COLO829 (cell line): ENCODE results near the gene OBSCN.

ENCODE experiments used
- DNase-seq: peaks from one replicate; pipeline ENCODE4 v3.0.0; 2012; ENCODE audit warnings: low spot score

Gene OBSCN

DNA sequence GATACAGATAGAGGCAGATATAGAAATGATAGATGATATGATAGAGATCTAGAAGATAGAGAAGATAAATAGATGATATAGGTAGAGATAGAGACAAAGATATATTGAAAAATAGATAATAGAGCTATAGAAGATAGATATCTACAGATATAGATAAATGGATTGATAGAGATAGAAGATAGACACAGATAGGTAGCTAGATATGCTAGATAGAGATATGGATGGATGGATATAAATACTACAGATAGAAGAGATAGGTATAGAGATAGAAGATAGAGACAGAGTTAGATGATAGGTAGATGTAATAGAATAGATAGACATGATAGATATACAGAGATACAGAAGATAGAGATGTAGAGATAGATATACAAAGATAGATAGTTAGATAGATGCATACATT lies 177.4 kb downstream of the OBSCN start:
- DNase-seq = no peak

DNA sequence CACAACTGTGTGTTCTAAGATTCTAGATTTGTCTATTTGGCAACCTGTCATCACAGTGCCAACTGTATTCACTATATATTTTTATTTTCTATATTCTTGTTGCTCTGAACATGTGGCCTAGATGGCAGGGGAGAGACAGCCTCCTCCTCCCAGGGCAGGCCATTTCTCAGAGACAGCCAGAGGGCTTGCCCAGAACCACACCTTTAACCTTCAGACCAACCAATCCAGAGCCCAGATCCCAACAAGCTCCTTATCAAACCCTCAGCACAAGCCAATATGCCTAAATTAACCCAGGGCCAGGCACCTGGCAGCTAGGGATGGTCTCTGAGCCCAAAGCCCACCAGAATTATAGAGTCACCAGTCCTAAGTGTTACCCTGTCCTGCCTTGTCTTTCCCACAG lies 179.5 kb downstream of the OBSCN start:
- DNase-seq = no peak

DNA sequence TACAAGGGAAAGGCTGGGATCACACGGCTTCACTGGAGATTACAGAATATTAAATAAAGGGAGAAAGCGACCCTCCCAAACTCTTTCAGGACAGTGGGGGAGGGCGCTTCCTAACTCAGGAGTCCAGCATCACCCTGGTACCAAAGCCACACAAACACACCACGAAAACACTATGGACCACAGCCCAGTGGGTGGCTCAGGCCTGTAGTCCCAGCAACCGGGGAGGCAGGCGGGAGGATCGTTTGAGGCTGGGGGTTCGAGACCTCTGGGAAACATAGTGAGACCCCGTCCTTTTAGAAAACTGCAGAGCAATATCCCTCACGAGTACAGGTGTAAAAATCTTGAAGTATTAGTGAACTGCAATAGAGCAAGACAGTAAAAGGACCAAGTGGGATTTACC lies 182.8 kb downstream of the OBSCN start:
- no peak for DNase-seq

DNA sequence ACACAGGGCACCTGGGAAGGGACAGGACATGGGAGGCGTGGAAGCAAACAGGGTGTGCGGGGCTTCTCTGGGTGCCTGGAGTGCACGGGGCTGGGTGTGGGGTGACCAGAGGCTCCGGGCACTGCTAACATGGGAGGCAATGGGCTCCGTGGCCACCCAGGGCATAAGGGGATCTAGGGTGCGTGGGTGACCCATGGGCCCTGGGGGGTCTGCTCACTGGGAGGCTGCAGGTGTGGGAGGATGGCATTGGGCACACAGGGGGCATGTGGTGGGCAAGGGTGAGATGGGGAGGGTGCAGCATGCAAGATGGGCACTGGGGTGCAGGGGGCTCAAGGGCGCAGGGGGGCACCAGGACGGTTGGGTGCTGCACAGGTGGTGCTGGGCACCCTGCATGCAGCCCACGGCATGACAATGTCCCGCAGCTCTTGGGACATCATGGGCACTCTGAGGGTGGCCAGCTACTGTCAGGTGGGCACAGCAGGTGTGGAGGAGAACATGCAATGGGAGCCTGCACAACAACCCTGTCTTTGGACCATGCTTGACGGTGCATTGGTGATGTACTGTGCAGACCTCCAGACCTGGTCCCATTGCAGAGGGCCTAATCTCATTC lies 183.7 kb downstream of the OBSCN start:
- no peak for DNase-seq

DNA sequence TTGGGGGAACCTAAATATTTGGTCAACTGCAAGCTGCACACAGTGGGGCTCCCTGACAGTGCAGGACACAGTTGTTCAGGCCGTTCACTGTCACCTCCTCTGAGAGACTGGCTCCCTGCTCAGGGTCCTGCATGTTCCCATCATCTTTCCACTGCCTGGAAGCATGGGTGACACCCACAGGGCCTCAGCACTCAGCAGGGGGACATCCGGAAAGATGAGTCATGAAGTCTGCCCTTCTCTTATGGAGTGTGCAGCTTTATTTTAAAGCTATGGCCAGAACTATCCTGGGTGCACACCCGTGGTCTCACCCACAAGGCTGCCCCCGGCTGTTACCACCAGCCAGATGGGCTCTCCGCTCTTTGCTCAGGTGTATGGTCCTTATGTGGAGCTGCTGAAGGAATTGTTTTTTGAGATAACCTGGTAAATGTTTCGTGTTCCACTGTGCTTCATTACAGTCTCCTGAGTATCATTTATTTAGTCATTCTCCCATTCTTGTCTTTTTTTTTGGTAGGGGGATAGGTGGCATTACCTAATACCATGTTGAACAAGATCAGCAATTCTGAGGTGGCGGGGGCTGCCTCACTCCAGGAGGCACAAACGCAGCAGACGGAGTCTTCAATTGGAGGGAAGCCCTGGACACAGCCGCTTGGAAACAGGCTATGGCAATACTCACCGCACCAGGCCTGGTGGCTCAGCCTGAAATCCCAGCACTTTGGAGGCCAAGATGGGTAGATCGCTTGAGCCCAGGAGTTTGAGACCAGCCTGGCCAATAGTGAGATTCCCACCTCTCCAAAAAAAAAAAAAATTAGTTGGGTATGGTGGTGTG lies 184.5 kb downstream of the OBSCN start:
- DNase-seq = no peak

DNA sequence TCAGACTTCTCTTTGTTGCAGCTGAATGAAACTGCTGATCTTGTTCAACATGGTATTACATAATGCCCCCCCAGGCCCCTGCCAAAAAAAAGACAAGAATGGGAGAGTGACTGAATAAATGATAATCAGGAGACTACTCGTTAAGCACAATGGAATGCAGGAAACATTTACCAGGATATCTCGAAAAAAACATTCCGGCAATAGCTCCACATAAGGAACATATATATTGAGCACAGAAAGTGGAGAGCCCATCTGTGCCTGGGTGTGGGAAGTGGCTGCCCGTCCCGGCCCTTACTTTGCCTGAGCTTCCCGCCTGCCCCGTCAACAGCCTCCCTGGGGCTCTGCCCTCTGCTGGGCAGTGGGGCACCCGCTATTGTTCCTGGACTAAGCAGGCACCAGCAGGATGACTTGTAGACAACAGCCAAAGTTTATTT lies 185.4 kb downstream of the OBSCN start:
- DNase-seq = no peak

DNA sequence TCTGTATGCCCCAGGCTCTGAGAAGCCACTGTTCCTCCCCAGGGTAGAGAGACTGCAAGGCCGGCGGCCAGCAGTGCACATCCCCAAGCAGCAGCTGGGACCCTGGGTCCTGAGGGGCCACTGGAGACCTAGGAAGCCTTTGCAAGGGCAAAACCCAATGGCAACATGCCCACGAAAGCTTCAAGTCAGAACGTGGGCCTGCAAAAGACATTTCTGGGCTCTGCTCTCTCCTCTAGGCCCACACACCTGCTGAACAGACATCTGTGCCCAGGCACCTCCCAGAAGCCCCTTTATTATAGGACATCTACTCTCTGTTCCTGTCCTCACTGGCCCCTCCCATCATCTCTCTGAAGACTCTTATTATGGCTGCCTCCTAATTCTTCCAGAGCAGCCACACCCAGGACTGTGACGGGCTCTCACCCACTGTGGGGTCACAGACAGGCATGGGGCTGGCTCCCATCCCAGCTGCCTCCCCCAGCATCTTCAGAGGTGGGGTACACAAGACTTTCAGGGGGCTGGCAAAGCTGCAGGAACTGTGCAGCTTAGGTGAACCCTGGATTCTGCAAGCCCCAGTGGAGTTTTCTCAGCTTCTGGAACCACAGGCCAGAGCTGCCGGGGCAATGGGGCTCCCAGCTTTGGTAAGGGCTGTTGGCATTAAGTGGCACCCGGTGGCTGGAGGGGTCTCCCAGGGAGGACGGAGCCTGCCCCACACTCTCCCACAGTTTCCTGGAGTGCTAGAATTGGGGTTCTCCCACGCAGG lies 186.1 kb downstream of the OBSCN start:
- no peak for DNase-seq

DNA sequence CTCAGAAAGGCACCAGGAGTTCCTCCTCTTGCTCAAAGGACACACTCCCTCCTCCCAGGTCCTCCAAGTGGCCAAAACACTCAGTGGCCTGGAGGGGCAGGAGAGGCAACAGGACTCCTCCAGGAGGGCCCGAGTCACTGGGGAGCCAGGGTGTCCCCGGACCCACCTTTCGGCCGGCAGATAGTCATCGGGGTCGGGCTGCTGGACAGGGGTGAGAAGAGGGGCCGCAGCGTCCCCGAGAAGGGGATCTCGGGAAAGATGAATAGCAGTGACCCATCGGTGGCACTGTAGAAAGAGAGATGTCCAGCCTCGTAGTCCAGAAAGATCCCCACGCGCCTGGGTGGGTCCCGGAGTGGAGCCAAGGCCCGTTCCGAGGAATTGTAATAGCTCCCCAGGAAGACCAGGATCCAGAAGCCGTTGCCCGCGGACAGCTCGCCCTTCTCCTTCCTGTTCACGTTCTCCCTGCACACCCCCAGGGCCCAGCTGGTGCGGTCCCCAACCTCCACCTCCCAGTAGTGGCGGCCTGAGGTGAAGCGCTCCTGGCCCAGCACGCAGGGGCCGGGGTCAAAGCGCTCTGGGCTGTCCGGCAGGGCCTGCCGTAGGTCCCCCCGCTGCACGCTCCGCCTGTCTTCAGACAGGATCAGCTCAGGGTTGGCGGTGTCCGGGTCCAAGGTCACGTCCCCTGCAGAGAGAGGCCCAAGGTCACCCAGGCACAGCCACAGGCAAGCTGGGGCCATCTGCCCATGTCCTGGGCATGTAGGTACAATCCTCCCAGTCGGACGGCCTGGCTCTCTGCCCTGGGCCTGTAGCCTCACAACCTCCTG lies 186.9 kb downstream of the OBSCN start:
- no peak for DNase-seq

DNA sequence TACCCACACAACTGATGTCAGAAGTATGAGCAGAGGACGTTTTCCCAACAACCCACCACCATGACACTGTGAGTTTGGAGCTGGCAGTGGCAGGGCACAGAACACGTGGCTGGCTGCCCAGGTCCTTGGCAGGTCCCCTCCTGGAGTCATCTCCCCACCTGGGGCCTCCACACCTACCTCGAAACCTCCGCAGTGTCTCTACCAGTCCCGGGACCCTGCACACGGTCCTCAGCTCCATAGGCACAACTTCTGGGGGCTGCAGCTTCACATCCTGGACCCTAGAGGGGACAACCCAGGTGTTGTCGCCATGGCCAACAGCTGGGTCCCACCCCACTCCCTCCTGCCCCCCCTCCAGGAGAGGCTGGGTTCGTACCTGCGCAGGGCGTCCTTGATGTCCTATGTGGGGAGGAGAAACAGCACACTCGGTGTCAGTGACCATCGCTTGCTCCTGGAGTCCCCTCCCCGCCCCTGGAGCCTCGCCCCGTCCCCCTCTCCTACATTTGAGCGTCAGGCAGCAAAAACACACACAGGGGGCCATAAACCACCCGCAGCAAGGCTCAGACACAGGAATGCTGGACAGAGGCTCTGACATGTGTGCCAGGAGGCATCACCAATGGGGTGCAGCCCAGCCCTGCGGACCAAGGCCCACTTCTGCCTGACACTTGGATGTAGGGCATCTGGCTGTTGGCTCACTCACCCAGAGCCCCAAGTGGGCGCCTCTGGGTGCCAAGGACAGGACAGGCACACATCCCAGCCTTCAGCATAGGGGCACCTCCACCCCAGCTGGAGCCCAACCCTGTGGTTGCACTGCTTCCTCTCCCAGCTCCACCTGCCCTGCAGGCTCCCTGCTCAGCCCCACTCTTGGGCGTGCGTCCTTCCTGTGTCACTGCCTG lies 189.2 kb downstream of the OBSCN start:
- DNase-seq = no peak

DNA sequence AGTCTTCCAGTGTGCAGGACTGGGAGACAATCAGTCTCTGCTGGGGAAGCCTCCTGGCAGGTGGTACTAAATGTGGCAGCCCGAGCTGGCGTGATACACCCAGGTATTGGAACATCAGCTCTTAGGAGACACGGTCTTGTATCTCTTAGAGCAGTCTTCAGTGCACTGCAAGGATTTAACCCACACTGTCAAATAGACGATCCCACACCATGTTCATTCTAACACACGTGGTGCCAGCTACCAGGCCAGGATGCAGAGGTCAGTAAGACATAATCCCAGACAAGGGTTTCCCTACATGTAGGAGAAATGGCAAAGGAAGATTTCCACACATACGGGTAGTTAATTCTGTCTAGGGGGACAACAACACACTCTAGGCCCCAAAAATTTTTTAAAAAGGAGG lies 190.1 kb downstream of the OBSCN start:
- no peak for DNase-seq

DNA sequence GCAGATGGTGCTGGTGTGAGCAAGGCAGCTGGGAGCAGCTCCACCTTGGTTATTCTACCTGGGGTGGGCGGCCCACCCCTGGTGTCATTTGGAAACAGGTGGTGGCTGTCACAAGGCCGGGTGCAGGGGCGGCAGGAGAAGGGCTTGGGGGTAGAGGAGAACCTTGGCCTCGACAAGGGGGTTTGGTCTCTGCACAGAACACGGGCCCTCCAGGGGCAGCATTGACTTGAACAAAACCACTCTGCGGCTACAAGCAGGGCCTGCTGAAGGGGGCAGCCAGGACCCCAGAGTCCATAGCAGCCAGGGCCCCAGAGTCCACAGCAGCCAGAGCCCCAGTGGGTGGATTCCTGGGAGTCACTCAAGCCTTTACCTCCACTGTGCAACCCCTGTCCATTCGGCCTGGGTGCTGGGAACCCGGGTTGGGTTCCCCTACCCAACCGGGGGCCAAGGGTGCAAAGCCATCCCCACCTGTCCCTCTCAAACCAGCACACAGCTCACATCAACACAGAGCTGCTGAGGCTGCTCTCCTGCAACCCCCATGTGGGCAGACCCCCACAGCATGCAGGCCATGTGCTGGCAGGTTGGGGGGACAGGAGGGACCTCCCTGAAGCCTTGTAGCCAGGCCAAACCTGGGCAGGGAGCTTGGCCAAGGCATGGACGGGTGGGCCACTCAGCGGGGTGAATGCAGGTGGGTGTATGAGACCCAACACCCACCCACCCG lies 191.1 kb downstream of the OBSCN start:
- no peak for DNase-seq

DNA sequence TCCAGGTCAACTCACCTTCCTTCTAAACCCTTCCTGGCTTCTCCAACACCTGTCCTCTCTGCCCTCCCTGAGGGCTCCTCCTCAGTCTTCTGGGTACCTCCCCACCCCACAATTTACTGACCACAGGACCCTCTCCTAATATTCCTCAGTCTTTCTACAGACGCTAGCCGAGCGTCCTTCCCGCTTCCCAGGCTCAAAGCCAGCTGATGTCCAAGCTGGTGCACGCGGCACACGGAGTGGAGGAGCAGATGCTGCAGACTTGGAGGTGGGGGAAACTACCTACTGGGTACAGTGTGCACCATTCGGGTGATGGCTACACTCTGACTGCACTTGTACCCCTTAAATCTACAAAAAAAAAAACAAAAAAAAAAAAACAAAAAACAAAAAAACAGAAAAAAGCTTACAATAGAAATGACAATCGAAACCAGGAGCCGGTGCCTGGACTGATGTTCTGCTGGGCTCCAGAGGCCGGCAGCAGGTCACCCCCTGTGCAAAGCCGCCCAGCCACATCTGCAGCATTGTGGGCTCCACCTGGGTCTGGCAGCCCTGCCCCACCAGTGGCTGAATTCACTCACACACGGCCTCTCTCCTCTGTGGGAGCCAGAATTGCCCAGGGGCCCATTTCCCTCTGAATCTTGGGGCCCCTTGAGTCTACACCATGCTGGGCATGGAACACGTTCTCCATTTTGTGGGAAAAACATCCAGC lies 191.8 kb downstream of the OBSCN start:
- DNase-seq = no peak

DNA sequence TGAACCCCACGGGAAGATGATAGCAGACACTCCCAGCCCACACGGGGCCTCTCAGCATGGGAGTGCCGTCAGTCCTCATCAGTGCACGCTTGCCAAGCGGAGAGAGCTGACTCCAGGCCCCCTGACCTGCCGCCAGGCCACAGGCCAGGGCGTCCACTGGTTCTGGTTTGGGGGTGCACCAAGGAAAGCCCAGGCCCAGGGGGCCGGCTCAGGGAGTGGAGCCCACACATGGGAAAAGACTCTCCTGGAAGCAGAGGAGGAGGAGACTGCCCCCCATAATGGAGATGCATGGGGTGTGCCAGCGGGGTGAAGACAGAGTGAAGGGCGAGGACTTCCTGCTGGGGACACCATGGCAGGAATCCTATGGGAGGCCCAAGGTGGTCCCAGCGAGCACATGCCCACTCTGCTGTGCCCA lies 192.4 kb downstream of the OBSCN start:
- DNase-seq = no peak

DNA sequence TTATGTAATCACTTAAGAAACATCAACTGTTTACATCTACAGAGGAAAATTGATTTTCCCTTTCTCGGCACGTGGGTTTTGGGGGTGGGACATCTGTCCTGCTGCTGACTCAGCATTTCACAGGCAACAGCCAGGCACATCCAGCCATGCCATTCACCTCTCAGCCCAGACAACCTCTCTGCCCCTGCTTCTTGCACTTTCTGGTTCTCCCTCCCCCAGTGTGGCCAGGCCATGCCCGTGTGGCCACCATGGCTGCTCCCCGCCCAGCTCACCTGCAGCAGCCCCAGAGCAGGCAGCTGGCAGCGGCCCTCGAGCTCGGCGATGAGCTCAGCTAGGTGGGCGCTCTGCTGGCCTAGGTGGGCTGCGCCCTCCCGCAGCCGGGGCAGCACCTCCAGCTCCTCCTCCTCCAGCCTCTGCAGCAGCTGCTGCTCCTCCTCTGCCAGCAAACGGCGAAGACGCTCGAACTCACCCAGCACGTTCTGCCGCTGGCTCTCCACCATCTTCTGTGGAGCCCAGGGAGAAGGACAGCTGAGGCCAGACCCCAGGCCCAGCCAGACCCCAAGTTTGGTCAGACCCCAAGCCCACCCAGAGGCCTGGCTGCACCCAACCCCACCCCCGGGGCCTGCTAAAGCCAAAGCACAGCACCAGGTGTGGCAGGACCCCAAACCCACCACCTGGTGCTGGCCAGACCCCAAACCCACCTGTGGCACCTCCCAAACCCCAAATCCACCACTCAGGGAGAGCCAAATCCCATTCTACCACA lies 193.0 kb downstream of the OBSCN start:
- no peak for DNase-seq

DNA sequence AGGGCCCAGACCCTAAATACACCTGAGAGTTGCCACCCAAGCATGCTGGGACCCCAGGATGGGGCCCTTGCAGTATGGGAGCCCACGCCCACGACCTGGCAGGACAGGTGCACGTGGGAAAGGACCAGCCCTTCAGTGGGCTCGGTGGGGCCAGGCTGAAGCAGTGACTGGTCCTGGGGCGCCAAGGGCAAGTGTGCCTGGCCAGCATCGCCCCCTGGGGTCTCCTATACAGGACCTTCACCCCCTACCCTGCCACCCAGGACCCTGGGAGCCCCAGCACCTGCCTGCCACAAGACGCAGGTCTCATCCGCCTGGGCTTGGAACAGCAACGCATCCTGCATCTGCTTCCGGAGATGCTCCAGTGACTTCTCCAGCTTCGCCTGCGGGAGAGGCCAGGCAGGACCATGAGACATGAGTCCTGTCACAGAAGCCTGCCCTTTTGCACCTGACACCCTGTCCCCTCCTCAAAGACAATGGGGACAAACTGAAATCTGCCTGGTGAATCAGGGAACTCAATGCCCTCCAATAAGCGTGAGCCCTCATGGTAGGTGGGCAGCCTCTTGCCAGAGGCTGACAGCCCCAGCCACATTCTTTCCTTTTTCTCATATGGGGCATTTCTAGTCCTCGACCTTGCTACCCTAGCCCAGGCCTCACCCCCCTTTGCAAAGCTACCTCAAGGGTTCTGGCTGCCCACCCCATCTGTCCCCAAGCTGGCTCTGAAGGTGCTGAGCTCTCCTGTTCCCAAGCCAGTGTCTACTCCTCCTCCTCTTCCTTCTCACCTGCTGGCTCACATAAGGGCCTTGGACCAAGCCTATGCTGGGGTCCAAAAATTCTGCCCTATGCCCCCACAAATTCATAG lies 194.2 kb downstream of the OBSCN start:
- DNase-seq = no peak

DNA sequence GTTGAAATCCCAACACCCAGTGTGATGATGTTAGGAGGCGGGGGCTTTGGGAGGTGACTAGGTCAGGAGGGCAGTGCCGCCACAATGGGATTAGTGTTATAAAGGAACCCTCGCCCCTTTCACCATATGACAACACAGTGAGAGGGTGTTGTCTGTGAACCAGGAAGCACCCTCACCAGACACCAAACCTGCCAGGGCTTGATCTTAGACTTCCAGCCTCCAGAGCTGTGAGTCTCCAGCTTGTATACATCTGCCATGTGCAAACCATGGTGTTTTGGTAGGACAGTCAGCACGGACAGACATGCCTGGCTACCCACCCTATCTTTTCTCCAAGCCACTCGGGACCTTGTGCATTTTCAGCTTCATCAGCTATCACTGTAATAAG lies 194.8 kb downstream of the OBSCN start:
- DNase-seq = no peak

DNA sequence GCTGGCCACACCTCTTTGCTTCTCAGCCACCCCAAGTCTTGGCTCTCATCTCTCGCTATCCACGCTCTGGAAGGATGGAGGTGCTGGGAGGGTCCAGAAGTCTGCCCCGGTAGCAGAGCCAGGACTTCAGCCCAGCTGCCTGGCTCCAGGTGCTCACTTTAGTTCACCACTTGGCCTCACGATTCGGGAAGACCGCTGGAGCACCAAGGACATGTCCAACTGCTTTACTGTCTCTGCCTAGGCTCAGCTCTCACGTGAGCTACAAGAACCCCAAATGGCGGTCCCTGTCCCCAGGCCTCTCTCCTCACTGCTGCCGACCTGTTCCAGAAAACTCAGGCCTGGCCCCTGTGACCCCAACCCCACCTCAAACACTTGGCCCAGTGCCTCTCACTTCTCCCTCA lies 195.4 kb downstream of the OBSCN start:
- DNase-seq = no peak

DNA sequence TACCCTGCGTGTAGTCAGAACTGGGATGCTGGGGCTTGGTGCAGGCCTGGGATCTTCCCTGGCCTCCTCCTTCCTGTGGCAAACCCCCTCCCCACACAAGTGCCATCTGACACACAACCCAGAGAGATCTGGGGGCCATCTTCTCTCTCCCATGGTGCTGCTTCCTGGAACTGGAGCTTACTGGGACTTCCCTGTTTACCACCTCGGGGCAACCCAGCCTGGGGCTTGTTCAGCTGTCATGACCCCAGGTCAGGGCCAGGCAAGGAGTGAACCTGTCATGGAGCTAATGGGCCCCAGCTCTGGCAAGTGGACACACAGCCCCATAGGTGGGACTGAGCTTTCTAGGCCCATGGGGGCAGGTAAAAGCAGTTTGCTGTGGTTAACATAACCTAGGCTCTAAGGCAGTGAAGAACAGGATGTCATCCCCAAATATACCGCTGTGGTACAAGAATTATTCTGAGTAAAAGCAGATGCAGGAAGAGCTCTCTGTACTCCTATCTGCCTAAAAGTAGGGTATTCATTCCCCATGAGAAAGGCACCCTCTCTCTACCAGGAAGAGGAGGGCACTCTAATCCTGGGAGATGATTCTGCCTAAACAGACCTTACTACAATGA lies 196.4 kb downstream of the OBSCN start:
- DNase-seq = no peak
